Keratinocyte (primary cell): ENCODE results near the gene ANKRA2. TPM values are rescaled to one million over a fixed set of nuclear protein-coding genes. Genes with fewer than 3 reads are reported as not detected.

Experiments
- DNase-seq: peaks from one replicate; pipeline ENCODE4 v3.0.0-alpha.2; 2011; ENCODE audit warnings: low read depth, missing footprints, low spot score
- FAIRE-seq: peaks from 2 replicates; lab custom pipeline; 2011; peaks lifted over from hg19 to GRCh38; lab: Jason Lieb, UNC
- H2AFZ ChIP-seq: 2 replicates; pipeline ENCODE4 v1.6.0; 2012; ENCODE audit warnings: low read length, control low read depth, inconsistent platforms; ENCODE audit not compliant: control insufficient read depth
- H3K27ac ChIP-seq: 2 replicates; pipeline ENCODE4 v1.5.1; 2011; ENCODE audit warnings: low read length; ENCODE audit not compliant: control insufficient read depth, insufficient read depth
- H3K27me3 ChIP-seq: 3 replicates; pipeline ENCODE4 v1.6.0; 2011; ENCODE audit warnings: low read length; ENCODE audit not compliant: control insufficient read depth, insufficient read depth; ENCODE audit errors: extremely low read depth
- H3K36me3 ChIP-seq, 2 experiments: 2 replicates in 1 of 2; 3 replicates in 1 of 2; pipeline ENCODE4 v1.5.1; 2011; ENCODE audit warnings: low read length in 2 of 2, mild to moderate bottlenecking in 1 of 2; ENCODE audit not compliant: control insufficient read depth in 2 of 2, insufficient read depth in 2 of 2; ENCODE audit errors: extremely low read depth in 1 of 2
- H3K4me1 ChIP-seq: 3 replicates; pipeline ENCODE4 v1.5.1; 2011; ENCODE audit warnings: low read length; ENCODE audit not compliant: control insufficient read depth, insufficient read depth; ENCODE audit errors: extremely low read depth
- H3K4me2 ChIP-seq: 3 replicates; pipeline ENCODE4 v1.6.0; 2011; ENCODE audit warnings: low read depth, low read length; ENCODE audit not compliant: control insufficient read depth, insufficient read depth; ENCODE audit errors: extremely low read depth
- H3K4me3 ChIP-seq, 3 experiments: fragments of 200-600 bp in 1 of 3; sonication (generic) in 1 of 3; 2 replicates in 2 of 3; 3 replicates in 1 of 3; pipeline ENCODE4 v1.5.1; 2011 to 2016; ENCODE audit warnings: low read length in 3 of 3, mild to moderate bottlenecking in 3 of 3, control low read depth in 2 of 3, inconsistent platforms in 1 of 3, low read depth in 1 of 3, mixed read lengths in 1 of 3, mixed run types in 1 of 3, moderate library complexity in 1 of 3; ENCODE audit not compliant: control insufficient read depth in 2 of 3, insufficient read depth in 2 of 3; ENCODE audit errors: extremely low read depth in 1 of 3
- H3K79me2 ChIP-seq: 2 replicates; pipeline ENCODE4 v1.6.0; 2012; ENCODE audit warnings: low read length; ENCODE audit not compliant: control insufficient read depth, insufficient read depth
- H3K9ac ChIP-seq: 3 replicates; pipeline ENCODE4 v1.6.0; 2011; ENCODE audit warnings: low read length; ENCODE audit not compliant: control insufficient read depth, insufficient read depth; ENCODE audit errors: extremely low read depth
- H3K9me1 ChIP-seq: 3 replicates; pipeline ENCODE4 v1.6.0; 2011; ENCODE audit warnings: low read length; ENCODE audit not compliant: control insufficient read depth, insufficient read depth; ENCODE audit errors: extremely low read depth
- H3K9me3 ChIP-seq: 2 replicates; pipeline ENCODE4 v1.5.1; 2012; ENCODE audit warnings: low read depth, low read length; ENCODE audit not compliant: control insufficient read depth
- H4K20me1 ChIP-seq: 3 replicates; pipeline ENCODE4 v1.6.0; 2011; ENCODE audit warnings: low read length; ENCODE audit not compliant: control insufficient read depth, insufficient read depth; ENCODE audit errors: extremely low read depth
- EZH2 ChIP-seq: IDR thresholded peaks from one replicate; pipeline ENCODE4 v1.6.1; 2012; ENCODE audit warnings: inconsistent platforms, mild to moderate bottlenecking, low read length, moderate library complexity
- dilution Hi-C: fragments of 300-500 bp; cut with MboI; formaldehyde crosslinking; loops from one replicate; pipeline ENCODE4 v1.7.0; 2020; ENCODE audit warnings: low sequenced_read_pairs; ENCODE audit not compliant: extremely low pct_ligation_motif_present
- polyA plus RNA-seq, 5 experiments: library from polyadenylated mRNA; depleted of rRNA in 3 of 5; stranded (reverse) in 3 of 5; stranded (forward) in 1 of 5; unstranded in 1 of 5; fragments of >200 nt; gene quantifications; 1 replicate in 1 of 5; 2 replicates in 3 of 5; 3 replicates in 1 of 5; pipeline versions ENCODE4 v1.2.1 to v1.2.3, GENCODE V29; 2011 to 2012; ENCODE audit warnings: missing spikeins in 2 of 5, low read depth in 1 of 5, low replicate concordance in 1 of 5
- TF ChIP-seq, protein P1 (sequence below), 3 experiments: IDR thresholded peaks in 1 of 3; conservative IDR thresholded peaks in 1 of 3; optimal IDR thresholded peaks in 1 of 3; 2 replicates in 2 of 3; 3 replicates in 1 of 3; pipeline versions ENCODE3 to v1.5.1; 2011; ENCODE audit warnings: low read length in 3 of 3, mild to moderate bottlenecking in 3 of 3, moderate library complexity in 2 of 3, control low read depth in 1 of 3, inconsistent platforms in 1 of 3; ENCODE audit not compliant: insufficient read depth in 2 of 3; ENCODE audit errors: extremely low read depth in 1 of 3

Gene ANKRA2
- polyA plus RNA-seq, 1 donor (not counting 4 experiments of a cell fraction or from before 2014, with no cell fraction given) = 20.6 TPM

GRCh38 chr5:73591698-73592501, 26.5 kb upstream of the ANKRA2 start:
- Histone ChIP-seq H3K27ac (peak overlapping the region; percentile 33), H3K27me3 (no peaks in the 10 kb centered on the region), H2AFZ (no peak overlapping the region), H3K9me3 (no peaks in the 10 kb centered on the region), H3K4me3 (no peak overlapping the region), H4K20me1 (no peaks in the 10 kb centered on the region), H3K79me2 (no peaks in the 10 kb centered on the region), H3K4me2 (no peak overlapping the region), H3K9me1 (no peaks in the 10 kb centered on the region), H3K9ac (no peak overlapping the region), H3K4me1 (peaks cover 22% of the 10 kb centered on the region), H3K36me3 (no peaks in the 10 kb centered on the region)
- TF ChIP-seq, protein P1, sequence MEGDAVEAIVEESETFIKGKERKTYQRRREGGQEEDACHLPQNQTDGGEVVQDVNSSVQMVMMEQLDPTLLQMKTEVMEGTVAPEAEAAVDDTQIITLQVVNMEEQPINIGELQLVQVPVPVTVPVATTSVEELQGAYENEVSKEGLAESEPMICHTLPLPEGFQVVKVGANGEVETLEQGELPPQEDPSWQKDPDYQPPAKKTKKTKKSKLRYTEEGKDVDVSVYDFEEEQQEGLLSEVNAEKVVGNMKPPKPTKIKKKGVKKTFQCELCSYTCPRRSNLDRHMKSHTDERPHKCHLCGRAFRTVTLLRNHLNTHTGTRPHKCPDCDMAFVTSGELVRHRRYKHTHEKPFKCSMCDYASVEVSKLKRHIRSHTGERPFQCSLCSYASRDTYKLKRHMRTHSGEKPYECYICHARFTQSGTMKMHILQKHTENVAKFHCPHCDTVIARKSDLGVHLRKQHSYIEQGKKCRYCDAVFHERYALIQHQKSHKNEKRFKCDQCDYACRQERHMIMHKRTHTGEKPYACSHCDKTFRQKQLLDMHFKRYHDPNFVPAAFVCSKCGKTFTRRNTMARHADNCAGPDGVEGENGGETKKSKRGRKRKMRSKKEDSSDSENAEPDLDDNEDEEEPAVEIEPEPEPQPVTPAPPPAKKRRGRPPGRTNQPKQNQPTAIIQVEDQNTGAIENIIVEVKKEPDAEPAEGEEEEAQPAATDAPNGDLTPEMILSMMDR (optimal IDR thresholded peaks at IDR 0.05 in 1 of 3, IDR thresholded peaks at IDR 0.05 in 1 of 3, conservative IDR thresholded peaks at IDR 0.05 in 1 of 3; ENCODE audit: extremely low read depth in 1 of 3, insufficient read depth in 2 of 3, low read length in 3 of 3) = no peak
- TF ChIP-seq EZH2 = no peak
- FAIRE-seq = no peak
- dilution Hi-C loops = no loop called here
- DNase-seq = no peak

- DNase-seq (peak; percentile 69), FAIRE-seq (peak; percentile 60)
- Histone ChIP-seq H3K79me2 (no peaks in the 10 kb centered on the region), H3K36me3 (no peaks in the 10 kb centered on the region), H4K20me1 (no peaks in the 10 kb centered on the region), H3K4me1 (peaks cover 22% of the 10 kb centered on the region), H2AFZ (no peak overlapping the region), H3K27me3 (no peaks in the 10 kb centered on the region), H3K9me1 (no peaks in the 10 kb centered on the region), H3K4me2 (no peak overlapping the region), H3K9me3 (no peaks in the 10 kb centered on the region), H3K27ac (peak overlapping the region; percentile 33), H3K4me3 (no peak overlapping the region), H3K9ac (no peak overlapping the region)
- no peak for TF ChIP-seq EZH2
- TF ChIP-seq, protein P1 (optimal IDR thresholded peaks at IDR 0.05 in 1 of 3, IDR thresholded peaks at IDR 0.05 in 1 of 3, conservative IDR thresholded peaks at IDR 0.05 in 1 of 3; ENCODE audit: extremely low read depth in 1 of 3, insufficient read depth in 2 of 3, low read length in 3 of 3) = peak; percentile 54 to 69 (median 55)
- dilution Hi-C loops = no loop called here
Measured at GRCh38 chr5:73591102-73591695, 25.8 kb upstream of the ANKRA2 start.
